GM10847 (cell line): ENCODE results near the gene NELFA.

ENCODE experiments used
- POLR2A ChIP-seq: IDR thresholded peaks from 2 replicates; pipeline ENCODE4 v1.6.1; 2011; ENCODE audit not compliant: insufficient read length; ENCODE audit errors: extremely low read depth

Gene NELFA

DNA sequence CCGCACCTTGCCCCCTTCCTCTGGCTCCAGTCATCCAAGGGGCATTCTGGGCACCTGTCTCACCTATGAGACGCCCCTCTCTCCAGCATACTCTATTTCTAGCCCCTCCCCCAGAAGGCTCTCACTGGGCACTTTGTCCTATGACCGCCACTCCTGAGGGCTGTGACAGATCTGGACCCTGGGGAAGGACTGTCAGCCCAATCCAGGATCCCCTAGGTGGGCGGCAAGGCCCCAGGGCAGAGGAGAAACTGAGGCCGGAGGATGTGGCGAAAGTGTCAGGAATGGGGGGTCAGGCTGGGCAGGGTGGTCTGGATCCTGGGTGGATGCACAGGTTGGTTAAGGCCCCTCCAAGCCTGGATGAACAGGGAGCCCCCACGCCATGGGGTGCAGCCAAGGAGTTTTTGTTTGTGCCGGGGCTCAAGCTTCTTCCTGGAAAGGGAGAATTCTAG lies 34.2 kb upstream of the NELFA start:
- TF ChIP-seq POLR2A: no peak

DNA sequence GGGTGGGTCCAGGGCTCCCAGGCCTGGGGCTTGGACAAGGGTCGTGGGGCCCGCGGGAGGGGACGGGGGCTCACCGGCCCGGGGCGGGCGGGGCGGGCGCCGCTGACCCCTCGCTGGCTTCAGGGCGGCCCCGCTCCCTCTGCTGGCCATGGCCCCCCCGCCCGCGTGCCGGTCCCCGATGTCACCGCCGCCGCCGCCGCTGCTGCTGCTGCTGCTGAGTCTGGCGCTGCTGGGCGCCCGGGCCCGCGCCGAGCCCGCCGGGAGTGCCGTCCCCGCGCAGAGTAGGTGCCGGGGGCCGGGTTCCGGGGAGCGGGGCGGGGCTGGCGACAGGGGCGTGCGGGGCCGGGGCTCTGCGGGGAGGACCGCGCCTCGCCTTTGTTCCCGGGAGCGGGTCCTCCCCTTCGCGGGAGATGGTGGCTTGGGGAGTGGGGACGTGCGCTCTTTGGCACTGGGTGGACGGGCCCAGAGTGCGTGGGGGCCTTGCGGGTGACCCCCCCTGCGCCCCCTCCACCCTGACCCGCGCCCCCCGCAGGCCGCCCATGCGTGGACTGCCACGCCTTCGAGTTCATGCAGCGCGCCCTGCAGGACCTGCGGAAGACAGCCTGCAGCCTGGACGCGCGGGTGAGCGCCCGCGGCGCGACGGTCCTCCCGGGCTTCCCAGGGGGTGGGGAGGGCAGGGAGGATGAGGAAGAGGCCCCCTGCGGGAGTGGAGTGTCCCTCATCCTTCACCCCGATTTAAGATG lies 33.6 kb upstream of the NELFA start:
- no peak for TF ChIP-seq POLR2A

DNA sequence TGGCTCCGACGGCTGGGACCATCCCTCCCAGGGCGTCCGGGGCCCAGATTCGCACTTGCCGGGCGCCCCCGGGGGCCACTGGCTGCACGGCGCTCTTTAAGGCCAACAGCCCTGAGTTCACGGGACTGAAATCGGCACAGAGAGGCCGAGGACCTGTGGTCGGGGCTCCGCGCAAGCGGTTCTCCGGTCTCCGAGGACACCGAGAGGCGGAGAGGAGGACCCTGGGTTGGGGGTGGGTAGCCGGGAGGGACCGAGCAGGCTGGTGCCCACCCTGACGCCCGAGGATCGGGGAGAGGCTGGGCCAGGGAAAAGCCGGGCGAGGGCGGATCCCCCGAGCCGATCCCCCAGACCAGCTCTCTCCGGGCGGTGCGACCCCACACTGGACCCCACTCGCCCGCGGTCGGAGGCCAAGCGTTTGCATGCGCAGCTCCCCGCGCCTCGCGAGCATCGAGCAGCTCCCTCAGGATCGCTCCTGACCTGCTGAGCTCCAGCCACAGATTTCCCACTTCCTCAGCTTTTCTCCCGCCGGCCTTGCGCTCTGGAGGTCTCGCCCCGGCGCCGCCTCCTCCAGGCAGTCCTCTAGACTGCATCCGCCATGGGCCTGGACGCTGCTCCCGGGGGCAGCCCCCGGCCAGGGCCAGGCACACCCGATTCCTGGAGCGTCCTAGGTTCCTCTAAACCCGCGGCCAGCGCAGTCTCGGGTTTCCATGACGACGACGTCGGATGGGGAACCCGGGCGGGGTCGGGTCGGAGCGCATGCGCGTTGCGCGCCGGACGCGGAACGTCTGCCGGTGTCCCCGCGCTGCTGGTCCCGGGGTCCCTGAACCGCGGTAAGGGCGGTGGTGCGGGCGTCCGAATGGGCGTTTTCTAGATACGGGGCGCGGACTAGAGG lies 32.7 kb upstream of the NELFA start:
- peak; percentile 41 for TF ChIP-seq POLR2A

DNA sequence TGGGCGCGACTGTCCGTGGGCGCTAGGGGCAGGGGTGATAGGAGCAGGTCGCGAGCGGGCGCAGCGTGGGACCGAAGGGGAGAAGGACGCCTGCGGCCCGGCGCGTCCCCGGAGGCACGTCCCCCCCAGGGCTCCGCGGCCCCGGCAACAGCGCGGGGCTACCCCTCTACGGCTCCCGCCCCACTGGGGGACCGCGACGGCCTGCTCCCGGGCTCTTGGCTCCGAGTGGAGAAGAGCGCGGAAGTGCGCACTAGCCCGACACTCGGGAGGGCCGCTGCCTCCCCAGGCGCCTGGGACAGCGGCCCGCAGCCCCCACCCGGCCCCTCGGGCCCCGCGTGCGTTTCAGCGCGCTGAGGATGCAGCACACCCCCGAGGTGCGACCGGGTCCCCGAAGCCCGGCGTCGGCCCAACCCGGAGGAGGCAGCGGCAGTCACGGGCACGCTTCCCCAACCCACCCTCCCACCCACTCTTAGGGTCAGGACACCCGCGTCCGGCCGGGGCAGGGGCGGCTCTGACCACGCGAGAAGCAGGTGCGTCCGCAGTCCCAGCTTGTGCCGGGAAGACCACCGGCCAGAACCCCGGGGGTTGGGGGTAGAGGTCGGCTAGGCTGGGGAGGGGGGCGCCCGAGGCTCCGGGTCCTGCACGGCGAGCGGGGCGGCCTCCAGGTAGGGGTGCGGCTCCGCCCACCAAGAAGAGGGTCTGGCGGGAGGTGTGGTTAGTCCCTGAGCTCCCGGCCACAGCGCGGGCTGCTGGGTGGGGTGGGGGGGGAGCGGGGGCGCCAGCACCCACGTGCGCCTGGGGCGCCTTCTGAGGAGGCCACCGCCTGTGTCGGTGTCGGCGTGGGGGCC lies 31.8 kb upstream of the NELFA start:
- TF ChIP-seq POLR2A: no peak

DNA sequence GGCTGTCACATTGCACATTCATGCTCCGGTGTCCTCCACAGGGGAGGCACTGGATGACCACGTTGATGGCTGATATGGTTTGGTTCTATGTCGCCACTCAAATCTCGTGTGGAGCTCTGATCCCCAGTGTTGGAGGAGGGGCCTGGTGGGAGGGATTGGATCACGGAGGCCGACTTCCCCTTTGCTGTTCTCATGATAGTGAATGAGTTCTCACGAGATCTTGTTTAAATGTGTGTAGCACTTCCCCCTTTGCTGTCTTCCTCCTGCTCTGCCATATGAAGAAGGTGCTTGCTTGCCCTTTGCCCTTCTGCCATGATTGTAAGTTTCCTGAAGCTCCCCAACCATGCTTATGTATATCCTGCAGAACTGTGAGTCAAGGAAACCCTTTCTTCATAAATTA lies 28.1 kb upstream of the NELFA start:
- TF ChIP-seq POLR2A: no peak

- TF ChIP-seq POLR2A: no peak
These were observed 27.6 kb upstream of the NELFA start for GRCh38 chr4:2036327-2036726.

DNA sequence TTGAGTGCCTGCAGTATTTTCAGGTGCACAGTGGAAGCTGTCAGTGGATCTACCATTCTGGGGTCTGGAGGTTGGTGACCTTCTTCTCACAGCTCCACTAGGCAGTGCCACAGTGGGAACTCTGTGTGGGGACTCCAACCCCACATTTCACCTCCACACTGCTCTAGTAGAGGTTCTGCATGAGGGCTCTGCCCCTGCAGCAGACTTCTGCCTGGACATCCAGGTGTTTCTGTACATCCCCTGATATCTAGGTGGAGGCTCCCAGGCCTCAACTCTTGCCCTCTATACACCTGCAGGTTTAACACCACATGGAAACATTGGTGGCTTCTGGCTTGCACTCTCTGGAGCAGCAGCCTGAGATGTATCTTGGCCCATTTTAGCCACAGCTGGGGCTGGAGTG lies 17.0 kb upstream of the NELFA start:
- TF ChIP-seq POLR2A: no peak

GRCh38 chr4:2024683-2025082 lies 15.9 kb upstream of the NELFA start:
- TF ChIP-seq POLR2A: no peak

DNA sequence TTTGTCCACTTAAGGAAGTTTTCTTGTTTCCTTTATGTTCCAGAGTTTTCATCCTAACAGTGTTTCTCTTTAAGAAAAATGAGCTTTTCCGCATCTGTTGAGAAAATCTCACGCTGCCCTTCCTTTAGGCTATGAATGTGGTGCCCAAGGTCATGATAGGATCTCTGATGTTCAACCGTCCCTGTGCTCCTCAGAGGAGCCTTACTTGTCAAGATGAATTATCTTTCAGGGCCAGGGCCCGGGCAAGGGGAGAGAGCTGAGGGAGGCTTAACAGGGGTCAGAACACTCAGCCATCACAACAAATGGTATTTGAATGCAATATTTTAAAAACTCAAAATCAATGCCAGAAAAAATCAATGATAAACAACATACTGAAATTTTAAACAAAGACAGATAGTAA lies 6.2 kb upstream of the NELFA start:
- TF ChIP-seq POLR2A: no peak

- no peak for TF ChIP-seq POLR2A
These were observed 2.8 kb upstream of the NELFA start for GRCh38 chr4:2011583-2011982.

DNA sequence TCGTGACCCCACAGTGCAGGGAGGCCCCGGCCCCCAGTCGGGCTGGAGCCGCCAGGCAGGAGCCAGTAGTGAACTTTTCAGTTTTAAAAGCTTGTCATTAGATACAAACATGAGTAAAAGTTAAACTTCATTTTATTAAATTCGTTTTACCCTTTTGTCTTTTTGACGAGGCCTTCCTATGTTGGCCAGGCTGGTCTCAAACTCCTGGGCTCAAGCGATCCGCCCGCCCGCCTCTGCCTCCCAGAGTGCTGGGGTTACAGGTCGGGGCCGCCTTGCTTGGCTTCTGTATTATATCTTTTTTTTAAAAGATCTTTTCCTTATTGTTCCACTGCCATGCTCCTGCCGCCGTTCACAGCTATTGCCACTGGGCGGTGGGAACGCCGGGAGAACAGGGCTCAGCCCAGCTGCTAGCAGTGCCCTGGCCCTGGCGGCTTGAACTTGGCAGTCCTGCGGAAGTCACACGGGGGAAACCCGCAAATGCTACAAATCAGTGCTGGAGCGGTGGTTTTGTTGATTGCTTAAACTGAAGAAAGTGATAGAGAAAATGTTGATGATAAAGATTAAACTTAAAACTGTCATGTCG lies 968 bp upstream of the NELFA start:
- TF ChIP-seq POLR2A: no peak

DNA sequence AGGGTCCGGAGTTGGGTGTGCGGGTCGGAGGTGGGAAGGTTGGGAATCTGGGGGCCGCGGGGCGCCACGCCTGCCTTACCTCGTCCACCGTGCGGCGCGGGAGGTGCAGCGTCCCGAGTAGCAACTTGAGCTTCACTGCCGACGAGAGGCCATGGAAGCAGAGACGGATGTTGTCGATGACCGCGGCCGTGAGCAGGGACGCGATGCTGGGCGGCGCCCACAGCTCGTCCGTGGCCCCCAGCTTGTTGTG lies 178 bp downstream of the NELFA start:
- TF ChIP-seq POLR2A: no peak

DNA sequence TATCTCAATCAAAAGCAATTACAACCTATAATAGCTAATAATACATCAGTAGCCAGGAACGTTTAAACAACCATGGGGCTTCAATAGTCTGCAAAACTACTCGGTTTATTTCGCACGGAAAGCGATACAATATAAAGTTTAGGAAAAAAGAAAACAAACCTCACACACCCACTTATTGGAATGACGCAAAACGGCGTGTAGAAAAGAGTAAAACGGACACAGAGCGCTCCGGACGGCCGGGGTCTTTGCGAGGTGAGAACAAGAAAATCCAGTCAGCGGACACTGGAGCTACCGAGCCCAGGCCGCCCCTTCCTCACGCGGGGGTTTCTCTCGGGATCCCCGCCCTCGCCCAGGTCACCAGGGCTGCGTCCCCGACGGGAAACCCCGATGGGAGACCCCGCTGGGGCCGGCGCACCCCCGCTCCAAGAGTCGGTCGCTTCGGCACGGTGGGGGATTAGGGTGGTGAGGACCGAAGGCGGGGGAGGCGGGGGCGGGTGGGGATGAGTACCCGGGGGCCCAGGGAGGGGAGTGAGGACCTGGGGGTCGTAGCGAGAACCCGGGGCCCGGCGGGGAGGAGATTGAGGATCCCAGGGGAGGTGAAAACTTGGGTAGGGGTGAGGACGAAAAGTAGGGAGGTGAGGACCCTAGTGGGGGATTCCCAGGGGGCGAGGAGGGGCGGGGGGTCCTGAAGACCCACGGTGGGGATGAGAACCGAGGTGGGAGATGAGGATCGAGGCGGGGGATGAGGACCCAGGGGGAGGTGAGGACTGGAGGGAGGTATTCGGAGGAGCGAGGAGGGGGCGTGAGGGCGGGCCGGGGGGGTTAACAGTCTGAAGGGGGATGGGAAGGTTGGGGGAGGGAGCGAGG lies 737 bp downstream of the NELFA start:
- no peak for TF ChIP-seq POLR2A

DNA sequence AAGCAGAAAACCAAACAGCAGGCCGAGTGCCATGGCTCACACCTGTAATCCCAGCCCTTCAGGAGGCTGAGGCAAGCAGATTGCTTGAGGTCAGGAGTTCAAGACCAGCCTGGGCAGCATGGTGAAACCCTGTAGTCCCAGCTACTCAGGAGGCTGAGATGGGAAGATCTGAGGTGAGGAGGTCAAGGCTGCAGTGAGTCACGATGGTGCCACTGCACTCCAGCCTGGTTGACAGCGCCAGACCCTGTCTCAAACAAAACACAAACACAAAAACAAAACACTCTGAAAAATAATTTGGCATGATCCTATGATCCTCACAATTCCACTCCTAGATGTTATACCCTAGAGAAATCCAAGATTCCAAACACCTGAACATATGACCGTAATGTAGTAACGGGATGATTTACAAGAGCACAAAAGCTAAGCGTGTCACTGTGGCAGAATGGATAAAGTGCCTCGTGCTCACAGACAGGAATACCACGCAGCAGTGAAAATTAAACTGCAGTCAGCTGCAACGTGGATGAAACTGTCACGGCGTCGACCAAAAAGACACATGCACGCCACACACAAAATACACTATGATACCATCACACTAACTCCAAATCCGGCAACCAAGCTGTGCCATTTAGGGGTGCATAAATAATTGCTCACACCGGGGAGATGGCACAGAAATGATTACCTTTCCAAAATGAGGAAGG lies 1.7 kb downstream of the NELFA start:
- no peak for TF ChIP-seq POLR2A
